ENCODE measurements around the gene LCN10. TPM values are rescaled to one million over a fixed set of nuclear protein-coding genes. Genes with fewer than 3 reads are reported as not detected.

Gene LCN10
- total RNA-seq, 1 donor from 2014 or later = not detected

GRCh38 chr9:136690104-136690805, 52.5 kb downstream of the LCN10 start:
- DNase-seq (ENCODE audit: low read depth in 2 of 2) = no peak

DNA sequence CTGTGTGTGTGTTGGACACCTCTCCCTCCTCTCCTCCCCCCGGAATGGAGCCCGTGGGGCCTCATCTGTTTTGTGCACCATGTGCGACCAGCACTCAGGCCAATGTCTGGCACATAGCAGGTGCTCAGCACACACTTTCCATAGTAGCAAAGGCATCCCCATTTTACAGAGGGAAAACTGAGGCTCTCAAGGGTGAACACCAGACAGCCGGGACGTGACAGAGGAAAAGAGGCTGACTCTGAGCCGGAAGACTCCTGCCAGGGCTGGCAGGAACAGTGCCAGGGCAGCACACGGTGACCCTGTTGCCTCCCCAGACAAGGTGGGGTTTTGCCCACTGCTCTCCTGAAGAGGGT, 53.7 kb downstream of the LCN10 start:
- no peak for DNase-seq (ENCODE audit: low read depth in 2 of 2)

DNA sequence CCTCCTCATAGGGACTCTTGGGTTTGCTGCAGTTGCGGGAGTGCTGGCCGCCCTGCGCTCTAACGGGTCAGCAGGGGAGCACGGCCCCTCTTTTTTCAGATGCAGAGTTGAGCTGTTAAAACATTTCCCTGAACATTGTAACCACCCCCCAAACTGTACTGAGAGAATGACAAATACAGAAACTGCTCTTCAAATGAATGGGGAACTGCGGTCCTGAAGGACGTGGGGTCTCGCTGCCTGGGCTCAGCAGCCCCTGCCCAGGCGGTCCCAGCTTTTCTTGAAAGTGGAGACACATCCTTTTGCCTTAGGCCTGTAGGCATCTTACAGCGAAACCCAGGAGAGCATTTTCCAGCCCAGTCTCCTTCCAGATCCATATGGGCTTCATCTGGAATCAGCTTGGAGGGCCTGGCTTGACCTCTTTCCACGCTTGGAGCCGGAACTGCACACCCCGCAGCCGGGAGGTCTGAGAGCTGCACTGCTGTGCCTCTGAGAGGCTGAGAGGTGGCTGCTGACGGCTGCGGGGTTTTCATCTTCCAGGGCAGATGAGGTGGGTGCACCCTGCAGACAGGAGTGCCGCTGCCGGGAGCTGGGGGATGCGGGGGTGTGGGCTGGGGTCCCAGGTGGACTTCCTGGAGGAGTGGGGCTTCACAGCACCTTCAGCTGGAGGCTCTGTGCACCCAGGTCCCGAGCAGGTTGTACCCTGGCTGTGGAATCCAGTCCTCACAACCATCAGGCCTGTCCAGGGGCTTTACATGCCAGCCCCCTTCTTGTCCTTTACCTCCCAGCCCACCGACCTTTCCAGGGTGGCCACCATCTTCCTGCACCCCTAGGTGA, 54.2 kb downstream of the LCN10 start:
- DNase-seq (ENCODE audit: low read depth in 2 of 2) = no peak

Other genes with a start within 250 kb of the LCN10 start
- 75.2 and 76.9 TPM in 2 replicates for gene NOTCH1, start 196.9 kb downstream of the LCN10 start, total RNA-seq
- gene EGFL7, start 80.0 kb downstream of the LCN10 start, total RNA-seq = 330 and 384 TPM in 2 replicates
- 18.8 and 41.0 TPM in 2 replicates for gene AGPAT2, start 55.5 kb downstream of the LCN10 start, total RNA-seq
- gene DIPK1B, start 30.4 kb downstream of the LCN10 start, total RNA-seq = 64.7 and 91.1 TPM in 2 replicates
- gene LCN6, start 5.6 kb upstream of the LCN10 start, total RNA-seq = not detected in 2 replicates
- gene LCN8, start 15.3 kb upstream of the LCN10 start, total RNA-seq = not detected in 2 replicates
- gene LCN15, start 21.6 kb upstream of the LCN10 start, total RNA-seq = 0.22 TPM in 1 of 2 replicates, not detected in the other
- gene TMEM141, start 48.4 kb upstream of the LCN10 start, total RNA-seq = 65.4 and 66.7 TPM in 2 replicates
- 0.22 and 1.4 TPM in 2 replicates for gene CCDC183, start 53.4 kb upstream of the LCN10 start, total RNA-seq
- 43.8 and 47.7 TPM in 2 replicates for gene RABL6, start 65.0 kb upstream of the LCN10 start, total RNA-seq
- gene AJM1, start 99.5 kb upstream of the LCN10 start, total RNA-seq = 0.44 and 1.4 TPM in 2 replicates
- 242 and 316 TPM in 2 replicates for gene PHPT1, start 106.5 kb upstream of the LCN10 start, total RNA-seq
- gene MAMDC4, start 109.4 kb upstream of the LCN10 start, total RNA-seq = 0.65 and 2.0 TPM in 2 replicates
- 254 and 382 TPM in 2 replicates for gene EDF1, start 123.4 kb upstream of the LCN10 start, total RNA-seq
- gene TRAF2, start 143.6 kb upstream of the LCN10 start, total RNA-seq = 10.9 and 14.7 TPM in 2 replicates
- 115 and 192 TPM in 2 replicates for gene FBXW5, start 201.8 kb upstream of the LCN10 start, total RNA-seq
- gene C8G, start 202.3 kb upstream of the LCN10 start, total RNA-seq = 0.60 and 0.65 TPM in 2 replicates
- gene LCN12, start 209.3 kb upstream of the LCN10 start, total RNA-seq = not detected in 2 replicates
- gene PTGDS, start 234.6 kb upstream of the LCN10 start, total RNA-seq = 0.22 and 0.79 TPM in 2 replicates
- not detected in 2 replicates for gene LCNL1, start 240.1 kb upstream of the LCN10 start, total RNA-seq
- gene PAXX, start 249.5 kb upstream of the LCN10 start, total RNA-seq = 8.9 and 9.7 TPM in 2 replicates

All from lung microvascular endothelial cell (primary cell).